HG02938 (cell line): ENCODE results near the gene MAGEC1.
"Not testable (repeated sequence)": the region's sequence is repeated elsewhere in the genome, so short reads cannot be mapped to it uniquely, and the experiment has no call there.

Source experiments
- ATAC-seq: cut with Tn5 transposase; IDR thresholded peaks from one replicate; pipeline ENCODE4 v1.9.1; 2021; ENCODE audit warnings: mild to moderate bottlenecking, moderate library complexity; ENCODE audit not compliant: unreplicated experiment

The MAGEC1 gene

GRCh38 chrX:141903400-141904155 is at the start of gene MAGEC1:
MAGEC1 (plus strand) TSS chrX:141903894; CDS start chrX:141905073, 1,179 bp downstream.
- no peak for ATAC-seq

- no peak for ATAC-seq
Measured at GRCh38 chrX:141857479-141857878, 46.2 kb upstream of the MAGEC1 start.

- ATAC-seq, result no peak
Measured at GRCh38 chrX:141879616-141880015, 24.1 kb upstream of the MAGEC1 start.

GRCh38 chrX:141888811-141889210 is 14.9 kb upstream of the MAGEC1 start:
- ATAC-seq, result not testable (repeated sequence)

- no peak for ATAC-seq
Measured at GRCh38 chrX:141894733-141895132, 9.0 kb upstream of the MAGEC1 start.

- ATAC-seq, result no peak
Measured at GRCh38 chrX:141897690-141898089, 6.0 kb upstream of the MAGEC1 start.

GRCh38 chrX:141902366-141902765 is 1.3 kb upstream of the MAGEC1 start:
- ATAC-seq, result no peak

- no peak for ATAC-seq
Measured at GRCh38 chrX:141904262-141904661, 568 bp downstream of the MAGEC1 start.

GRCh38 chrX:141917801-141918200 is 14.1 kb downstream of the MAGEC1 start:
- ATAC-seq, result no peak

GRCh38 chrX:141924293-141924692 is 20.6 kb downstream of the MAGEC1 start:
- no peak for ATAC-seq

GRCh38 chrX:141928432-141928831 is 24.7 kb downstream of the MAGEC1 start:
- no peak for ATAC-seq

GRCh38 chrX:141934059-141934641 is 30.5 kb downstream of the MAGEC1 start:
- ATAC-seq, result no peak

GRCh38 chrX:141935645-141936044 is 32.0 kb downstream of the MAGEC1 start:
- ATAC-seq, result no peak

GRCh38 chrX:141936080-141936479 is 32.4 kb downstream of the MAGEC1 start:
- no peak for ATAC-seq

- no peak for ATAC-seq
Measured at GRCh38 chrX:141941234-141941633, 37.5 kb downstream of the MAGEC1 start.

GRCh38 chrX:141945426-141945825 is 41.7 kb downstream of the MAGEC1 start:
- ATAC-seq, result no peak

- ATAC-seq, result no peak
Measured at GRCh38 chrX:141947350-141947749, 43.7 kb downstream of the MAGEC1 start.

- no peak for ATAC-seq
Measured at GRCh38 chrX:141952603-141953002, 48.9 kb downstream of the MAGEC1 start.

- ATAC-seq, result no peak
Measured at GRCh38 chrX:141958675-141959074, 55.0 kb downstream of the MAGEC1 start.
